GM19324 (cell line): ENCODE measurements around the gene ZNF813.

ENCODE experiments used
- ATAC-seq: cut with Tn5 transposase; IDR thresholded peaks from one replicate; pipeline ENCODE4 v1.9.1; 2021; ENCODE audit warnings: mild to moderate bottlenecking, moderate library complexity; ENCODE audit not compliant: unreplicated experiment, low FRiP score

ZNF813 gene

GRCh38 chr19:53519446-53519845, 51.9 kb downstream of the ZNF813 start:
- no peak for ATAC-seq

- ATAC-seq: no peak
These were observed 52.6 kb downstream of the ZNF813 start for GRCh38 chr19:53520163-53520546.

- peak; percentile 78 for ATAC-seq
These were observed 53.2 kb downstream of the ZNF813 start for GRCh38 chr19:53520547-53521372.

- no peak for ATAC-seq
These were observed 54.1 kb downstream of the ZNF813 start for GRCh38 chr19:53521373-53522202.

GRCh38 chr19:53525922-53526321, 58.4 kb downstream of the ZNF813 start:
- no peak for ATAC-seq

- no peak for ATAC-seq
These were observed 63.1 kb downstream of the ZNF813 start for GRCh38 chr19:53530622-53531021.

- no peak for ATAC-seq
These were observed 63.9 kb downstream of the ZNF813 start for GRCh38 chr19:53531457-53531856.

- ATAC-seq: no peak
These were observed 64.8 kb downstream of the ZNF813 start for GRCh38 chr19:53532362-53532761.

GRCh38 chr19:53536225-53536548, 68.7 kb downstream of the ZNF813 start:
- no peak for ATAC-seq

GRCh38 chr19:53537121-53537520, 69.6 kb downstream of the ZNF813 start:
- no peak for ATAC-seq

- ATAC-seq: peak; percentile 79
These were observed 70.2 kb downstream of the ZNF813 start, which contains the start of gene ZNF331 for GRCh38 chr19:53537521-53538377. TSS of gene ZNF331 (plus strand) at chr19:53538145. CDS start at chr19:53569377, 31,232 bp downstream.

- no peak for ATAC-seq
These were observed 71.0 kb downstream of the ZNF813 start for GRCh38 chr19:53538378-53539109.

GRCh38 chr19:53540091-53540490, 72.6 kb downstream of the ZNF813 start:
- no peak for ATAC-seq

GRCh38 chr19:53541971-53542370, 74.4 kb downstream of the ZNF813 start:
- no peak for ATAC-seq

- no peak for ATAC-seq
These were observed 77.9 kb downstream of the ZNF813 start for GRCh38 chr19:53545271-53546065.
